Erythroblast (primary cell): Measurements from ENCODE around the gene SLC25A28.

Experiments used
- GATA1 ChIP-seq: IDR thresholded peaks from 2 replicates; pipeline ENCODE4 v1.6.1; 2011; ENCODE audit warnings: low read depth, mild to moderate bottlenecking, control low read depth, low read length, moderate library complexity
- POLR2A ChIP-seq: IDR thresholded peaks from 2 replicates; pipeline ENCODE4 v1.6.1; 2011; ENCODE audit warnings: mild to moderate bottlenecking, low read length

DNA sequence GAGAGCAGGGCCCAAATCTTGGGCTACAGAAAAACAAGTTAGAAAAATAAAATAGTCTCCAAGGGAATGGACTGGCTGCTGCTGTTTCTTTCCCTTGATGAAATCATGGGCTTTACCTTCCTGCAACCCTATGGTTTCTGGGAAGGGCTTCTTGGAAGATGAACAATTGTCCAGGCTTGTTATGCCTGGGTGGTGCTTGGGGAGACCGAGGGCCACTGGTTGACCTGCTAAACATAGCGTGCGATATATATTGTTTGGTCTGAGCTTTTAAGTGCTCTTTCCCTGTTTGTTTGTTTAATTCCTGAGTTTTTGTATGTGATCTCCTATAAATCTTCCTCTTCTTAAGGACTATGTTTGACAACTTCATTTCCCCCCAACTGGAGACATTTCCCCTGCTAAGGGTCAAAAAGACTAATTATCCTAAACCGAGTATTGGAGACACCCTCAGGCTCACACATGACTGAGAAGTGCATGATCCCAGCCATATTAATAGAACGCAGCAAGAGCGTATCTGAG, 37.9 kb downstream of the SLC25A28 start:
- TF ChIP-seq POLR2A, result no peak
- TF ChIP-seq GATA1, result no peak
